SK-N-MC (cell line): ENCODE data around the gene MRPL45.

ENCODE experiments used
- EZH2 ChIP-seq: fragments of 200-600 bp; sonication (generic); IDR thresholded peaks from one replicate; pipeline ENCODE4 v1.6.1; 2017; ENCODE audit warnings: antibody characterized with exemption
- POLR2AphosphoS5 ChIP-seq: IDR thresholded peaks from 2 replicates; pipeline ENCODE4 v1.6.1; 2012; ENCODE audit warnings: mild to moderate bottlenecking, low read depth, low read length, borderline replicate concordance

DNA sequence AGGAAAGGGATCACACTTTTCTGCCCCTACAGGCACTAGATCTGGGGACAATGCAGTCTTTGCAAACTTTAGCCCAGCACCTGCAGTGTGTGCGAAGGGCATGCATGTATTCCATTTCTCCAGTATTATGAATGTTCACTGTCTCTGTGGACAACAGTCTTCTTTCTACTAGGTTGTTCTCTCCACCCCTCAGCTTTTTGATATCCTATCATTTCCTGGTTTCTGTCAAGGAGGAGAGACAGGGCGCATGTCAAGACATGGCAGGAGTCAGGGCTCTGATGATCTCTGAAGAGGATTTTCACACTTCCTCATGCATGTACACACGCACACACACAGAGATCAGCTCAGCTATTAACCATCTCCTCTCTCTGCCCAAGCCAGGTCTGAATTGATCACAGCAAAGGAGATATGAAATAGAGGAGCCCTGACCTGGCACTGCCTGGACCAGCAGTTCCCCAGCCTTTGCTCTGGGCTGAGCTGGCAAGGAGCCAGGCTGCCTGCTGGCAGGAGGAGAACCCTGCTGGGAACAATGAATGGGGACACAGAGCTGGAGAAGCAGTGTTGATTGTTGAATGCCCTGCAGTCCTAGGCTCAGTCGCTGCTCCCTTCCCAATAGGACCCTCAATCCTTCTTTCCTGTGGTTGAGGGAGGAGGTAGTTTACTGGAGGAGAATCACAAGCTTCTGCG lies 44.2 kb downstream of the MRPL45 start:
- TF ChIP-seq EZH2 (no peak), POLR2AphosphoS5 (no peak)
